GM18861 (cell line): ENCODE measurements around the gene SNRPD3.
"Not testable (repeated sequence)": the region's sequence is repeated elsewhere in the genome, so short reads cannot be mapped to it uniquely, and the experiment has no call there.

ENCODE experiments used
- ATAC-seq: cut with Tn5 transposase; IDR thresholded peaks from one replicate; pipeline ENCODE4 v1.9.1; 2021; ENCODE audit not compliant: unreplicated experiment

Gene SNRPD3

DNA sequence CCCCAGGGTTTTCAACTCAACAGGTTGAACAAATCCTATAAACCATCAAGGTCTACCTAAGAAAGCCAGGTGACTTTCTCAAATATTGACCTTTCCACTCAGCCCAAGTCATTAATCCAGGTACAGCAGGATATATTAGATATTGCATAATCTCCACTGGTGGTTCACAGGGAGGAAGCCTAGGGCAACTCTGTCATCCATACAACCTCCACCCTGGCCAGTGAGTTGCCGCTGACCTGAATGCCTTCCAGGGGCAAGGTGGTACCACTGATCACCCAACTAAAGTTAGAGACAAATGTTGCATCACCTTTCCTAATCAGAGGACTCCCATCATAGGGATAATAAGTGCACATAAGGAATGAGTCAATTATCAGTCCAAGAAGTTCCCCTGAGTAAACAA lies 23.7 kb upstream of the SNRPD3 start:
- ATAC-seq, result no peak

DNA sequence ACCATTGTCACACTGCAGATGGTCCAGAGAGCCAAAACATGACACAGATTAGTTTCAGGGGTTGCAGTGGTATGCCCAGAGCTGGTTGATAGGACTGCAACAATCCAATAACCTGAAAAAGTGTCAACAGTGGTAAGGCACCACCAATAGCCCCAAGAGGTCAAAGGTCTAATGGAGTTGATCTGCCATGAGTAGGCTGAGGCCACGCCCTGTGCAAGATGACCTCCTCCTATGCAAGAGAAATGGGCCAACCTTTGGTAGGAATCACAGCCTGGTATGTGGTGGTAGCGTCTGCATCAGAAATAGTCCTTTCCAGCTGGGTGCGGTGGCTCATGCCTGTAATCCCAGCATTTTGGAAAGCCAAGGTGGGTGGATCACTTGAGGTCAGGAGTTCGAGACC lies 20.5 kb upstream of the SNRPD3 start:
- ATAC-seq, result no peak

DNA sequence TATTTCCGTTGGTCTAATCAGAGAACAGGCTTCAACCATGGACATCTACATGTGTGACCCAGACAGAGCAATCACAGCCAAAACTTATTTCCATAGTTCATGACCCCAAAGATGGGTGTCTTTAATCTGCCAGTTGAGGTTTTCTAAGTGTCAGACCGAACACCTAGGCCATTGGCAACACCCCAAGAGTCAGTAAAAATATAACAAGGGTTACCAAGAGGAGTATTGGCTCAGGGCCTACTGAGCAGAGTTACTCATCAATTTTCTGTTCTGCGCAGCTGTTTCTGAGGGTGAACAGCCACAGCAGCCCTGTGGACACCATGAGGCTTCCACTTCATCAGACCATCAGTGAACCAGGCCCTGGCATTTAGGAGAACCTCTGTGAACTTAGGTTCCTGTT lies 19.7 kb upstream of the SNRPD3 start:
- ATAC-seq, result no peak

DNA sequence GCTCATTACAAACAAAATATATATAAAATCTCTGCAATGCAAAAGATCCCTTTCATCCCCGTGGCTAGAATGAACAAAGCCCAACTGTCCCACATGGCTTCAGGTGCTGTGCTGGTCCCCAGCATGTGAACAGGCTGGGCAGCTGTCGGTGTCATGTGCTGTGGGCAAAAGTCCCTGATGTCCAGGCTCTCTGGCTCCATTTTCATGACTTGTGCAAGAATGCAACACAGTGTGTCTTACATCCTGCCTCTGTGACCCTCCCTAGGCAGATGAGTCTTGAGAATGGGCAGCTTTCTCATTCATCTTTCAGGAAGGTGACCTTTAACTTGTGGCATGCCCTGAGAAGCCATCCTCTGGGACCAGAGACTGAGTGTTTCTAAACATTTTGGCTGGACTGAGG lies 15.3 kb upstream of the SNRPD3 start:
- no peak for ATAC-seq

DNA sequence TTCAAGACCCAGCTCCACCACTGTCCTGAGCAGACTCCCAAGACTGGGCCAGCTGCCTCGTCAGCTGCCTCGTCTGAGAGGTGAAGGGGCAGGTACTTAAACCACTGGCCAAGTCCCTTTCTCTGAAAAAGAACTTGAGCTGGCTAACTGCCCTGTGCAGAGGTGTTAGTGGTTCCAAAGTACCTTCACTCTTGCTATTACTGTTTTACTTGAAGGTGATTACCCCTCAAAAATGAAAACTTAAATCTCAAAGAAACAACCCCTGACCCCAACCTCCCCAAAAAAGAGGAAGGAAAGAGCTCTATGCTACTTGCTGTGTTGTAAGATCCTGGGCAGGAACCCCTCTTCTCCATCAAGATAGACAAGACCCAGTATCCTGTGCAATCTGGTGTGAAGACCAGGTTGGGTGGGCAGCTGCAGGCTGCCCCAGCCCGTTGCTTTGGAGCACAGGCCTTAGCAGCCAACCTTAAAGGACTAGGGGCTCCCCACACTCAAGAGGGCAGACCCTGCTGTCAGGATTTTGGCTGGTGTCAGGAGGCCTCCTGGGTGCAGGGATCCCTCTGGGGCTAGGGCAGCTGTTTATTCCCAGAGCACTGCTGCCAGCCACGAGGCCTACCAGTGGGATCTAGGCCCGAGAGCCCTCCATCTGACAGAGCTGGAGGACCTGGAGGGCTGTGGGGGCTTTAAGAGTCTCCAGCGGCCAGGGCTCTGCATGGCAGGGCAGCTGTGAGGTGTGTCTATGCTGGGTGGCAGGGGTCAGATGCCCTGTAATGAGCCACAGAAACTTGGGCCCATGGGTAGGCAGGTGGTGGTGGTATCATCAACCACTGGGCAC lies 13.9 kb upstream of the SNRPD3 start:
- ATAC-seq, result no peak

DNA sequence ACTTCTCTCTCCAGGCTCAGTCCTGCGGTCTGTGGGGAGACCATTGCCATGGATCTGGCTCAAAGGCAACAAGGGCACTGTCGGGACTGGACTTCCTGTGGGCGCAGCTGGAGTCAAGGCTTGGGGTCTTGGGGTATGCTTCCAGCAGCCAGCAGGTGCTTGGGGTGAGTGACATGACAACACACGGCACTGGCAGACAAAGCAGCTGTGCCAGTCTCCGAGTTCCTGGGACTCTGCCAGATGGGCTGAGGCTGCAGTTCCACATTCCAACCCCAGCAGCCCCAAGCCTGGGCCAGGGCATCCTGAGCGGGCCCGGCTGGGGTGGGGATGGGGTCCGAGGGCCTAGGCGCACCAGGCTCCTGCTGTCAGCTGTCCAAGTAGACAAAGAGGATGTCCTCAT lies 13.2 kb upstream of the SNRPD3 start:
- no peak for ATAC-seq

DNA sequence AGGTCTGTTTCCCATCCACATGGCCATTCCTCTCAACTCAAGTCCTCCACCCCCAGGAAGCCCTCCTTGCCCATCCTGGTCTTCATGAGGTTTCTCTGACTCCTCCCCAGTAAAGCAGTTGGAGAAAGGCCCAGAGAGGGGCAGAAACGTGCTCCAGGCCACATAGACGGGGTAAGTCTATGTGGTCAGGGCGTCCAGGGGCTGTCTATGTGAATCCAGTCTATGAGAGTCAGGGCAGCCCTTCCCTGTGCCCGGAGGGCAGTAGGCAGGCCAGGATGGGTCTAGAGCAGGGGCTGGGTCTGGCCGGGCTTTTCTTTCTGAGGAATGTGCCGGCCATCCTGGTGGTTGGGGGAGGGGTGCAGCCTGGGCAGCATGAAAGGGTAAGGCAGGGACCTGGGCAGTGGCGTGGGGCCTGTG lies 12.6 kb upstream of the SNRPD3 start:
- no peak for ATAC-seq

DNA sequence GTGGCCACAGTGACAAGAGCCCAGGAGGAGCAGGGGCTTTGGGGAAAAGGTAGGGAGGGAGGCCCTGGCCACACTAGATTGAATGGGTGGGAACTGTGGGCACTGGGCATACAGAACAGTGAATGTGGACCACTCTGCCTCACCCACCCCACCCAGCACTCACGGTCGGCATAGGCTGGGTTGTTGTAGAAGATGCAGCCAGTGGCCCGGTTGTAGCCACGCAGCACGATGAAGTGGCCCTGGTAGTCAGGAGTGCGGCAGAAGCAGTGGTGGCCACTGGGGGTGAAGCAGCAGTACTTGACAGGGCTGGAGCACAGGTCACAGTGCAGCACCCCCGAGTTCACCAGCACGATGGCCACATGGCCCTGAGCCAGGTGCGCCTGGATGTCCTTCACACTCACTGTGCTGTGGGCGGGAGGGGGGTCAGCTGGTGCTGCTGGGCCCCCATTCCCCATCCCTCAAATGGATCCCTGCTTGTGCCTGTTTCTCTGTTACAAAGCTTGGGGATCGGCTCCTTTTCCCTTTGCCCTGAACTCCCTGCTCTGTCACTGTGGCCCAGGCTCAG lies 12.0 kb upstream of the SNRPD3 start:
- ATAC-seq, result no peak

DNA sequence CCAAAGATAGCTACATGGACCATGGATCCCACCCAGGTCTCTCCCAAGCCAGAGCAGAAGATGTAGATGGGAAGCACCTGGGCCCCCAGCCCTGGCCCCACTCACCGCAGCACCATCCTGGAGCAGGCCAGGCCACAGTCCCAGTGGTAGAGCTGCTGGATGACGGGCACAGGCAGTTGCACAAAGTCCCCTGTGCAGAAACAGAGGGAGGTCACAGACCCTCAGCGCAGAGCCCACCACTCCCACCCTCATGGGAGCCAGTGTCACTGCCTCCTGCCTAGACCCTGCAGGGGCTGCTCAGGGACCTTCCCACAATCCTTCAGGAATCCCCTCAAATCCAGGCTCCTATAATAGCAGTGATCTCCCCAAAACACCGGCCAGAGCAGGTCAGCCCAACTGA lies 7.0 kb upstream of the SNRPD3 start:
- no peak for ATAC-seq

DNA sequence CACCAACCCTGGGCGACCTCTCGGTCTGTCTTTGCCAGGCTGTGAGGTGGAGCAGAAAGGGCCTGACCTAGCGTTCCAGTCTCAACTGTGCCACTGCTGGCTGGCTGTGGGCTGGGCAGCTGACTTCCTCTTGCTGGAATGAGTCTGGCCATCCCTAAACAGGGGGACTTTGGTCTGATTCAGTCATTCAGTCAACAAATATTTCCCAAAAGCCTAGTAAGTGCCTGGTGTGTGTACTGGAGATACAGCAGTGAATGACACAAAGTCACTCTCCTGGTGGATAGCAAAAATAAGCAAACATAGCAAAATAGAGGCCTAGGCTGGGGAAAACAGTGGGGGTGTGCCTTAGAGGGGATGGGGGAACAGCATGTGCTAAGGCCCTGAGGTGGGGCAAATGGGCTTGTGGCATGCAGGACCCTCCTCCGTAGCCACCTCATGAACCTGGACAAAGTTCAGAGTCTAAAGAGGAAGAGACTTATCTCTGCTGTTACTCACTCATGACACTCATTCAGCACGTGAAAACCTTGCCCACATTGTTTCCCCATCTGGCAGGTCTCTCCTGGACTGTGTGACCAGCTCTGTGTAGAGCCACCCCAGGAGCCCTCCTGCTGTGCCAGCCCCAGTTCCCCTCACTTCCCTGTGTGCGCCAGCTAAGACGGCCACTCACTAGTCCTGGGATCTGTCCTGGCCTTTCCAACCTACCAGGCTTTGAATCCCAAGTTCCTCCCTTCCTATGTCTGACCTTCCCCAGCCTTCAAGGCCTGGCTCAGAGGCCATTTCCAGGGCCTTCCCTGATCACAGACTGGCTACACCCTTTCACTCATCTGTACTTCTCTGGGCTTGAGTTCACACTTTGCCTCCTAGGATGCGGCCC lies 5.5 kb upstream of the SNRPD3 start:
- ATAC-seq, result no peak

DNA sequence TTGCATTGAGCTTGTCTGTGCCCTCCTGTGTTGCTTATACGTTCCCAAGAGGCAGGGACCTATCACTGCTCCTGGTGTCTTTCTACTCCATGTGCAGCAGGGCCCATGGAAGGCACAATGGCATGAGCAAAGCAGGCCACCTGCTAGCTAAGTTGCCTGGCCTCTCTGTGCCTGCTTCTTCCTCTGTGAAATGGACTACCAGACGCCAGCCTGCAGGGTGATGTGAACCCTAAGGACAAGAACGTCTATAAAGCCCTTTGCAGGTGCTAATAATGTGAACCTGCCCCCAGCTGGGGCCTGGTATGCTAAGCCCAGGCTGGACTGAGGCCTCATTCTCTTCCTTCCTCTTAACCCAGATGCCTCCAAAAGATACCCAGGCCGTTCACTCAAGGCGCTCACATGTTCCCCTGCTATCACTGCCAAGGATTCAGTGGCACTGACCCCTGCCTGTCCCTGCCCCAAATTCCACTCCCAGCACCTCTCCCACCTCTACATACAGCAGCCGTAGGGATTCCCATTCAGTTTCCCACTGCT lies 4.8 kb upstream of the SNRPD3 start:
- no peak for ATAC-seq

DNA sequence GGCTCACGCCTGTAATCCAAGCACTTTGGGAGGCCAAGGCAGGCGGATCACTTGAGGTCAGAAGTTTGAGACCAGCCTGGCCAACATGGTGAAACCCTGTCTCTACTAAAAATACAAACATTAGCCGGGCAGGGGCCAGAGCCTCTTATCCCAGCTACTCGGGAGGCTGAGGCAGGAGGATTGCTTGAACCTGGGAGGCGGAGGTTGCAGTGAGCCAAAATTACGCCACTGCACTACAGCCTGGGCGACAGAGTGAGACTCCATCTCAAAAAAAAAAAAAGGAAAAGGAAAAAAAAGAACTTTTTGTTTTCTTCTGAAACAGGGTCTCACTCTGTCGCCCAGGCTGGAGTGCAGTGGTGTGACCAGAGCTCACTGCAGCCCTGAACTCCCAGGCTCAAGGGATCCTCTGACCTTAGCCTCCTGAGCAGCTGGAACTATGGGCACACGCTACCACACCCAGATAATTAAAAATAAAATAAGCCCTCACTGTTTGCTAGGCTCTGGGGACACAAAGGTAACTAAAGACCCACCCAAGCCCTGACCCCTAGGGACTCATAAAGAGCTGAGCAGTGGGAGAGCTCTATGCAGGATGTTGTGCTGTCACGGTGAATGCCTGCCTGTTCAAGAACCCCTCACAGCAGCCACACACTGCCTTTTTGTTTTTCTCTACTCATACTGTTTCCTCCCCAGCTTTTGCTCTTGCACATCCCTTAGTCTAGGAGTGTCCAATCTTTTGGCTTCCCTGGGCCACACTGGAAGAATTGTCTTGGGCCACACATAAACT lies 3.1 kb upstream of the SNRPD3 start:
- not testable (repeated sequence) for ATAC-seq

DNA sequence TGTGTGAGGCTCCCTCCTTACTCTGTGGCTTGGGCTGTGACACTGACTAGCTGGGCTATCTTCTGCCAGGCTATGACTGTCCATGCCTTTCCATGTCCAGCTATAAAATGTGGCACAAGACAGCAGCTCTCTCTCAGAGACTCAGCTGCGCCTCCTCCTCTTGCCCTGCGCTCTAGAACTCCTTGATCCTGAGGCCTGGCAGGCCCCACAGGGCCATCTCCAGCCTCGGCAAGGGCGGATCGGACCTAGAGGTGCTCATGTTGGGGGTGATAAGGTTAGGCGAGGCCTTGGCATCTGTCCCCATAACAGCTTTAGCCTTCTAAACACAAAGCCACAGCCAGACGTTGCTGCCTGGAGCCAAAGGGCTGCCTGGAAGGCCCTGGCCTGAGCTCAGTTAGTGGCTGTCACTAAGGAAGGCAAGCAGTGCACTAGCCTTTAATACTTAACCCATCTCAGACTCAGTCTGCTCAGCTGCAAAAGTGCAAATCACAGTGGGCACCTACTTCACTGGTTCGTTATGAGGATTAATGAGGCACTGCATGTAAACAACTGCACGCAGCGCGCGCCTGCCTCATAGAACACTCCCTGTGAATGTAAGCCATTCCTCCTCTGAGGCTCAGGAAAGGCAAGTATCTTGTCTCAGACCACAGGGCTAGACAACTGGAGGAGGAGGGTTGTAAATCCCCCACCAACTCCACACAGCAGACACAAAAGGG lies 2.0 kb upstream of the SNRPD3 start:
- no peak for ATAC-seq

DNA sequence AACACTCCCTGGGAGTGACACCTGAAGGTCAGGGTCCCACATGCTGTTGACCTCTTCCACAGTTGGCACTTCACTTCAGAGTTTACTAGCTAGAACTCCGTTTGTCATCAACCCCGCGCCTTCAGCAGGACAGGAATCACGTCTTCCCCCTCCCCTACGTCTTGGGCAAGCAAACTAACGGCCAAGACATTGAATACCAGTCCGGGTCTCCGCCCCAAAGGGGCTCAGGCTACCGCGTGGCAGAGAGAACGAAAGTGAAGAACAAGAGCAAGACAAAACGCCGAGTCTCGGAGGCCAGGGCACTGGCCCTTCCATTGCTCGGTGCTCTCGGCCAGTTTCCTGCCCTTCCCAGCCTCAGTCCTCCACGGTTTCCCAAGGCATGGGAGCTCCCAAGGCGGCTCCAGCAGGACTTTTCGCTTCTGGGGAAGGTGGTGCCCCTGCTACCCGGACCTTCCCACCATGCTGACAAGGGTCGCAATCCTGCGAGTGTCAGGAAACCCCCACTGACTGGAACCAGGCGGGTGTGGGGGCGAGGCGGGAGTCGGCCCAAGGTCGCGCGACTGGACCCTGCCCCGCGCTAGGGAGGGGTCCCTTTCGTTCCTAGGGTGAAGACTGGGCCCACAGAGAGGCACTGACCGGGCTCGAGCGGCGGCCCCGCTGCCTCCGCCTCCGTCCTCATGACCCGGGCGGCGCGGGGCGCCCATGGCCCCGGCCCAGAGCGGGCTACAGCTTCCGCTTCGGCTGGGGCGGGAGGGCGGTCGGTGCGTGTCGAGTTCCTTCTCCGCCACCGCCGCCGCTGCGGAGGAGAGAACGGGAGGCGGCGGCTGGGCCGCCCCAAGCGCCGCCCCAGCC lies 1.3 kb upstream of the SNRPD3 start, which contains the start of gene GUCD1:
TSS of gene GUCD1 (minus strand) at position 826 of the 852 bp plus-strand sequence. CDS start at position 679, 147 bp downstream.
- no peak for ATAC-seq

DNA sequence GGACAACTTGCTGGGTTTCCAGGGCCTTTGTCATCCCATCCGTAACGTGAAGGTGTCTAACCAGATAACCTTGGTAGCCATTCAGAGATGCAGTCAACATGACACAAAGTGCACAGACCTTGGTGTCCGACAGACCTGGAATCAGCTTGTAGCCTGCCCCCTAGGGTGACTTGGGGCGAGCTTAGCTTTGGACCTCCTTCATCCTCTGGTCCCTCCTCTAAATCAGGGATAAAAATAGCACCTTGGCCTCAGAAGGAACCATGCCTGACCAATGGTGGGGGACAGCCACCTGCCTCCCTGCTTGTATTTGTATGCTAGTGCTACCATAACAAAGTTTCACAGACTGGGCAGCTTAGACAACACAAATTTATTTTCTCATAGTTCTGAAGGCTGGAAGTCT lies 3.7 kb downstream of the SNRPD3 start:
- no peak for ATAC-seq

DNA sequence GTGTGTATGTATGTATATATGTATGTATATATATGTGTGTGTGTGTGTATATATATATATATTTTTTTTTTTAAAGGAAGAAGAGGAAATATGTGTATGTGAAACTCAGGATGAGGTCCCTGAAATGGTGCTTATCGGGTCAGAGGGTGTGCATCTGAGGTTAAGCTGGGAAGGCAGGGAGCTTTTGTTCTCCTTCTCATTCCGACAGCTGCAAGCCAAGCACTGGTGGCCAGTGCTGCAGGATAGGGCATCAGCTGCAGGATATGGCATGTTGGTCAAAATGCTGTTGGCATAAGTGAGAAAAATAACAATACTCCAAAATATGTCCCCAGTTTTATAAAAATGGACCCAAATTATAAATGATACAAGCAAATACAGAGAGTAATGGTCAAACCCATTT lies 7.4 kb downstream of the SNRPD3 start:
- no peak for ATAC-seq

DNA sequence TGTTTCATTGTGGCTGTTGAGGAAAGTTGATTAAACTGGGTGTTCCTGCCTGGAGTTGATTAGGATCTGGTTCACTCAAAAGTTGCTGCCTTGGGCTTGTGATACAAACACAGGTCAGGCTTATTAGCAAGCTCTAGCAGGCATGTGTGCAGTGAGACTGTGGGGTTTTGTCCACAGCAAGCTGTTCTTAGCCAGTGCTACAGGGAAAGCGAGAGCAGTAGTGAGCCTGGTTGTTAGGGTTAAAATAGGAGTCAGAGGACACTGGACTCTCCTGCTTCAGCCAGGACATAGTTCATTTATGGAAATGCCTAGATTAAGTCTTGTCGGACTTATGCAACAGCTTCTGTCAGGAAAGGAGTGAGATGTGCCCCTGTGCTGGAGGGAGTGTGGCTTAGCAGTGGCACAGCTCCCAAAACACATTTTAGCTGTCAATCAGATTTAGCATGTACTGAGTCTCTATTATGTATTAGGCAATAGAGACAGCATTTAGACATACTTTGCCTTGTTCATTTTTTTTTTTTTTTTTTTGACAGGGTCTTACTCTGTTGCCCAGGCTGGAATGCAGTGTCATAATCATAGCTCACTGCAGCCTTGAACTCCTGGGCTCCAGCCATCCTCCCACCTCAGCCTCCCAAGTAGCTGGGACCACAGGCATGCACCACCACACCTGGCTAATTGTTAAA lies 8.7 kb downstream of the SNRPD3 start:
- ATAC-seq, result no peak

DNA sequence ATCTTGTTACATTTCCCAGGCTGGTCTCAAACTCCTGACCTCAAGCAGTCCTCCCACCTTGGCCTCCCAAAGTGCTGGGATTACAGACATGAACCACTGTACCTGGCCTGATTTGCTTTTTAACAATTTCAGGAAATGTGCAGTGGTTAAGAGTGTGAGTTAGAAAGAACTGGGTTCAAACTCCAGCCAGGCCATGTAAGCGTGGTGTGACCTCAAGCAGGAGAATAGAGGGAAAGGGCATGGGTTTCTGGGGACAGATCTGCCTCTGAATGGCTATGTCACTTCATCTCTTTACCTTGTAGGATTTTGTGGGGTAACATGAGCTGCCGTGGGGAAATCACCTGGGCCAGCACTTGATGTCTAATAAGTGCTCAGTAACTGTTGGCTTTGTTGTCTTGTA lies 9.3 kb downstream of the SNRPD3 start:
- ATAC-seq, result no peak
